Ovary (tissue), 9 donors: ENCODE measurements around the gene PADI2. TPM values are rescaled to one million over a fixed set of nuclear protein-coding genes. Genes with fewer than 3 reads are reported as not detected.

Experiments used
- DNase-seq, 5 donors: peaks; one replicate each; pipeline ENCODE4 v3.0.0-alpha.2; 2019 to 2020
- H3K27ac ChIP-seq, 2 donors: fragments of 200-600 bp; one replicate each; pipeline versions ENCODE4 v1.5.1 to v1.8.0; 2019 to 2022
- H3K27me3 ChIP-seq: fragments of 200-600 bp; one replicate; pipeline ENCODE4 v1.8.0; 2022
- H3K36me3 ChIP-seq: fragments of 200-600 bp; sonication (generic); one replicate; pipeline ENCODE4 v1.5.1; 2019
- H3K4me1 ChIP-seq: one replicate; pipeline ENCODE4 v1.8.1; 2013; ENCODE audit warnings: mild to moderate bottlenecking, moderate library complexity; ENCODE audit not compliant: insufficient read depth
- H3K4me3 ChIP-seq: fragments of 200-600 bp; sonication (generic); one replicate; pipeline ENCODE4 v1.5.1; 2017
- H3K9me3 ChIP-seq, 2 donors: fragments of 200-600 bp in 1 of 2; sonication (generic) in 1 of 2; one replicate each; pipeline versions ENCODE4 v1.5.1 to v1.8.1; 2013 to 2019; ENCODE audit warnings: mild to moderate bottlenecking in 1 of 2, moderate library complexity in 1 of 2
- CTCF ChIP-seq, 3 donors: fragments of 450-650 bp in 2 of 3; fragments of 200-600 bp in 1 of 3; IDR thresholded peaks; one replicate each; pipeline versions ENCODE4 v1.5.1 to v1.8.0; 2016 to 2022; ENCODE audit warnings: antibody characterized with exemption in 3 of 3, mild to moderate bottlenecking in 1 of 3
- EP300 ChIP-seq: sonication (generic); formaldehyde crosslinking; IDR thresholded peaks from one replicate; pipeline ENCODE4 v1.6.1; 2017; ENCODE audit warnings: antibody characterized with exemption
- POLR2A ChIP-seq: fragments of 450-650 bp; IDR thresholded peaks from one replicate; pipeline ENCODE4 v1.6.1; 2017; ENCODE audit warnings: antibody characterized with exemption, mild to moderate bottlenecking, moderate library complexity
- WGBS, 3 donors: extraction: QIAGEN DNeasy Blood & Tissue Kit in 1 of 3; methylation state at CpG; one replicate each; pipeline versions ENCODE4 v1.1.5 to v1.1.7; 2013 to 2017; 5-methylcytosine and 5-hydroxymethylcytosine counted together
- intact Hi-C, 4 donors: fragments of 100-400 bp; cut with DNase I; formaldehyde crosslinking; loops; one replicate each; pipeline versions ENCODE4 v1.11.0 to v1.15.1; 2022 to 2023
- polyA plus RNA-seq, 2 donors: library from polyadenylated mRNA; stranded (reverse); fragments of 200-250 nt in 1 of 2; fragments of 350-450 nt in 1 of 2; fragmentation: Illumina TruSeq in 1 of 2; extraction: RNeasy Lipid Tissue Mini Kit (QIAGEN cat#74804) in 1 of 2; gene quantifications; one replicate each; pipeline ENCODE4 v1.2.3, GENCODE V29; 2013 to 2014
- total RNA-seq, 7 donors: library from RNA; depleted of rRNA in 2 of 7; stranded (reverse); fragments of >200 nt in 2 of 7; fragmentation: NEBNext Ultra II Directional in 3 of 7; extraction: Animal tissue kit (Norgen Biotek cat#: 25700) in 3 of 7; gene quantifications; one replicate each; pipeline versions ENCODE4 v1.1.0 to v1.2.4, GENCODE V29; 2016 to 2023
- donor health status: DM: no; HTN: no; CAD: no; lungs with moderate emphysema.
- donor health status: DM: no; HTN: no; CAD: no.
- donor health status: Bipolar disorder and iron deficiency.
- donor health status: DM: yes; HTN: yes; CAD: no.
- donor health status: DM: no; HTN: no; CAD: no.
- donor health status: DM: yes; HTN: yes; CAD: no.

The PADI2 gene
- total and polyA plus RNA-seq, 9 donors = 0.07 to 5.2 (median 0.55) TPM

- intact Hi-C loops = no loop called here
- DNase-seq = no peak
- 90 to 93% (median 92%) methylated on average over 3 of the region's 3 CpGs for WGBS, 3 donors
- H3K27ac ChIP-seq = no peak overlapping the region
- H3K4me1 ChIP-seq = no peaks in the 10 kb centered on the region
- no peaks in the 10 kb centered on the region for H3K36me3 ChIP-seq
- TF ChIP-seq CTCF (IDR thresholded peaks at IDR 0.05) (no peak), EP300 (no peak), POLR2A (no peak)
- no peaks in the 10 kb centered on the region for H3K27me3 ChIP-seq
- H3K4me3 ChIP-seq = no peak overlapping the region
- H3K9me3 ChIP-seq = no peaks in the 10 kb centered on the region
Measured at GRCh38 chr1:17143760-17144159, 24.5 kb upstream of the PADI2 start.

- no peak overlapping the region for H3K27ac ChIP-seq
- no peaks in the 10 kb centered on the region for H3K9me3 ChIP-seq
- intact Hi-C loops = no loop called here
- H3K27me3 ChIP-seq = no peaks in the 10 kb centered on the region
- H3K4me3 ChIP-seq = no peak overlapping the region
- 78 to 83% (median 79%) methylated on average over 10 of the region's 10 CpGs for WGBS, 3 donors
- TF ChIP-seq CTCF (IDR thresholded peaks at IDR 0.05) (no peak), EP300 (no peak), POLR2A (no peak)
- no peaks in the 10 kb centered on the region for H3K4me1 ChIP-seq
- no peak for DNase-seq
- no peaks in the 10 kb centered on the region for H3K36me3 ChIP-seq
Measured at GRCh38 chr1:17141441-17142197, 22.4 kb upstream of the PADI2 start.

GRCh38 chr1:17140279-17140678 is 21.0 kb upstream of the PADI2 start:
- Histone ChIP-seq H3K27ac (no peak overlapping the region), H3K4me1 (no peaks in the 10 kb centered on the region), H3K4me3 (no peak overlapping the region), H3K27me3 (no peaks in the 10 kb centered on the region), H3K36me3 (no peaks in the 10 kb centered on the region), H3K9me3 (peaks cover 0 to under 1% of the 10 kb centered on the region in 2 donors)
- intact Hi-C loops = no loop called here
- TF ChIP-seq POLR2A = no peak
- DNase-seq = no peak
- 20 to 33% (median 28%) methylated on average over 1 of the region's 1 CpG for WGBS, 3 donors

GRCh38 chr1:17139637-17140036 is 20.4 kb upstream of the PADI2 start:
- peaks cover 0 to 3% of the 10 kb centered on the region in 2 donors for H3K9me3 ChIP-seq
- TF ChIP-seq POLR2A (no peak), EP300 (no peak)
- no peaks in the 10 kb centered on the region for H3K27me3 ChIP-seq
- H3K27ac ChIP-seq = no peak overlapping the region
- no peaks in the 10 kb centered on the region for H3K36me3 ChIP-seq
- no peak for DNase-seq
- H3K4me1 ChIP-seq = no peaks in the 10 kb centered on the region
- intact Hi-C loops = no loop called here
- H3K4me3 ChIP-seq = no peak overlapping the region

GRCh38 chr1:17137441-17137840 is 18.2 kb upstream of the PADI2 start:
- Histone ChIP-seq H3K4me1 (no peaks in the 10 kb centered on the region), H3K9me3 (peaks cover 0 to 3% of the 10 kb centered on the region in 2 donors), H3K4me3 (no peak overlapping the region), H3K27me3 (no peaks in the 10 kb centered on the region), H3K36me3 (no peaks in the 10 kb centered on the region), H3K27ac (no peak overlapping the region)
- no peak for TF ChIP-seq CTCF (IDR thresholded peaks at IDR 0.05)
- no peak for DNase-seq
- 42 to 54% (median 44%) methylated on average over 6 of the region's 6 CpGs for WGBS, 3 donors
- intact Hi-C loops = no loop called here
